ENCODE measurements around the gene TSPAN10.

- no peak for TF ChIP-seq GATA3 (IDR thresholded peaks at IDR 0.05; ENCODE audit: low read depth, low read length)
- TF ChIP-seq GATA2 (IDR thresholded peaks at IDR 0.05; ENCODE audit: low read depth, low read length): no peak
These were observed 22.0 kb downstream of the TSPAN10 start for GRCh38 chr17:81659038-81659437.

All from SH-SY5Y (cell line).